ENCODE measurements around the gene ADGRL3.
A peak's percentile ranks its signal among the peaks of the same experiment; 100 is the strongest.
"Not testable (repeated sequence)": the region's sequence is repeated elsewhere in the genome, so short reads cannot be mapped to it uniquely, and the experiment has no call there.

Gene ADGRL3

GRCh38 chr4:61571761-61572559 is 371.8 kb downstream of the ADGRL3 start:
- no peak for DNase-seq

GRCh38 chr4:61575796-61576195 is 375.7 kb downstream of the ADGRL3 start:
- DNase-seq: no peak

- no peak for DNase-seq
These were observed 379.7 kb downstream of the ADGRL3 start for GRCh38 chr4:61579786-61580185.

GRCh38 chr4:61580721-61581377 is 380.7 kb downstream of the ADGRL3 start:
- no peak for DNase-seq

- DNase-seq: no peak
These were observed 383.6 kb downstream of the ADGRL3 start for GRCh38 chr4:61583696-61584095.

GRCh38 chr4:61588621-61589402 is 388.7 kb downstream of the ADGRL3 start:
- DNase-seq: no peak

GRCh38 chr4:61590881-61591280 is 390.8 kb downstream of the ADGRL3 start:
- DNase-seq: no peak

GRCh38 chr4:61596606-61597340 is 396.6 kb downstream of the ADGRL3 start:
- no peak for DNase-seq

GRCh38 chr4:61603086-61603485 is 403.0 kb downstream of the ADGRL3 start:
- no peak for DNase-seq

- DNase-seq: no peak
These were observed 403.9 kb downstream of the ADGRL3 start for GRCh38 chr4:61604054-61604453.

GRCh38 chr4:61605984-61606383 is 405.9 kb downstream of the ADGRL3 start:
- no peak for DNase-seq

GRCh38 chr4:61614231-61614630 is 414.1 kb downstream of the ADGRL3 start:
- DNase-seq: no peak

- DNase-seq: no peak
These were observed 419.4 kb downstream of the ADGRL3 start for GRCh38 chr4:61619528-61619927.

- no peak for DNase-seq
These were observed 428.2 kb downstream of the ADGRL3 start for GRCh38 chr4:61628282-61628681.

- no peak for DNase-seq
These were observed 428.6 kb downstream of the ADGRL3 start for GRCh38 chr4:61628727-61629126.

GRCh38 chr4:61630548-61630947 is 430.4 kb downstream of the ADGRL3 start:
- no peak for DNase-seq

- DNase-seq: no peak
These were observed 438.5 kb downstream of the ADGRL3 start for GRCh38 chr4:61638591-61638990.

GRCh38 chr4:61646746-61647350 is 446.7 kb downstream of the ADGRL3 start:
- not testable (repeated sequence) for DNase-seq

GRCh38 chr4:61648264-61648663 is 448.1 kb downstream of the ADGRL3 start:
- DNase-seq: peak; percentile 67

- no peak for DNase-seq
These were observed 456.9 kb downstream of the ADGRL3 start for GRCh38 chr4:61657016-61657415.

- DNase-seq: no peak
These were observed 461.8 kb downstream of the ADGRL3 start for GRCh38 chr4:61661960-61662359.

- no peak for DNase-seq
These were observed 462.2 kb downstream of the ADGRL3 start for GRCh38 chr4:61662362-61662761.
